Measurements from ENCODE around the gene TRNAU1AP.
"Not testable (repeated sequence)": the region's sequence is repeated elsewhere in the genome, so short reads cannot be mapped to it uniquely, and the experiment has no call there.

Gene TRNAU1AP

GRCh38 chr1:28591708-28592320 is 38.9 kb downstream of the TRNAU1AP start, which contains the start of gene RAB42:
RAB42 (plus strand) TSS chr1:28592265; CDS start chr1:28592512, 247 bp downstream.
- no peak for TF ChIP-seq CTCF (IDR thresholded peaks at IDR 0.05; ENCODE audit: borderline replicate concordance, control extremely low read depth, extremely low read depth, insufficient read depth, missing control alignments)
- in situ Hi-C loops (cut with MboI; ENCODE audit: low sequenced_read_pairs, unreplicated experiment): no loop called here
- DNase-seq (ENCODE audit: low spot score): peak; percentile 52

DNA sequence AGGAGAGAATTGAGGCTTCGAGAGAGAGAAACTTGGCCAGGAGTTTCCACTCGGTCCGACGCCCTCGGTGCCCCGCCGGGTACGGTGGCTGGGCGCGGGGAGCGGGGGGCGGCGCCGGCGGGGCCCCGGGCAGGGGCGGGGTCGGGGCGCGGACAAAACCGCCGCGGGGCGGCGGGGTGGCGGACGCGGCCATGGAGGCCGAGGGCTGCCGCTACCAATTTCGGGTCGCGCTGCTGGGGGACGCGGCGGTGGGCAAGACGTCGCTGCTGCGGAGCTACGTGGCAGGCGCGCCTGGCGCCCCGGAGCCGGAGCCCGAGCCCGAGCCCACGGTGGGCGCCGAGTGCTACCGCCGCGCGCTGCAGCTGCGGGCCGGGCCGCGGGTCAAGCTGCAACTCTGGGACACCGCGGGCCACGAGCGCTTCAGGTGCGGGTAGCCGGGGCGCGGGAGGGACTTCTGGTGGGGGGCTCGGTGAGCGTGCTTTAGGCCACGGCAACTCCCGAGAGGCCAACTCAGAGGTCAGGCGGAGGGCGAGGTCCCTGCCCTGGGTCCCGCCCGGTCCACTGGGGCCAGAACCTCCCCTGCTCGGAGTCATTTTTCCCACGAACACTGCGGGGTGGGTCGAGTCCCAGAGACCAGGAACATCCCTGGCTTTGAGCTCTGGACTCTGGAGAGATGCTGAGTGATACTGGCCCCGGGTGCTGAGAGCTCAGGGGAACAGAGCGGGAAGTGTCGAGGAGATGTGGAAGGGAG is 39.6 kb downstream of the TRNAU1AP start:
- DNase-seq (ENCODE audit: low spot score): peak; percentile 65
- in situ Hi-C loops (cut with MboI; ENCODE audit: low sequenced_read_pairs, unreplicated experiment): no loop called here
- TF ChIP-seq CTCF (IDR thresholded peaks at IDR 0.05; ENCODE audit: borderline replicate concordance, control extremely low read depth, extremely low read depth, insufficient read depth, missing control alignments): no peak

GRCh38 chr1:28593988-28594356 is 41.1 kb downstream of the TRNAU1AP start:
- DNase-seq (ENCODE audit: low spot score); in situ Hi-C loops (cut with MboI; ENCODE audit: low sequenced_read_pairs, unreplicated experiment): not testable (repeated sequence)

GRCh38 chr1:28594686-28595411 is 42.0 kb downstream of the TRNAU1AP start:
- DNase-seq (ENCODE audit: low spot score); in situ Hi-C loops (cut with MboI; ENCODE audit: low sequenced_read_pairs, unreplicated experiment): not testable (repeated sequence)

DNA sequence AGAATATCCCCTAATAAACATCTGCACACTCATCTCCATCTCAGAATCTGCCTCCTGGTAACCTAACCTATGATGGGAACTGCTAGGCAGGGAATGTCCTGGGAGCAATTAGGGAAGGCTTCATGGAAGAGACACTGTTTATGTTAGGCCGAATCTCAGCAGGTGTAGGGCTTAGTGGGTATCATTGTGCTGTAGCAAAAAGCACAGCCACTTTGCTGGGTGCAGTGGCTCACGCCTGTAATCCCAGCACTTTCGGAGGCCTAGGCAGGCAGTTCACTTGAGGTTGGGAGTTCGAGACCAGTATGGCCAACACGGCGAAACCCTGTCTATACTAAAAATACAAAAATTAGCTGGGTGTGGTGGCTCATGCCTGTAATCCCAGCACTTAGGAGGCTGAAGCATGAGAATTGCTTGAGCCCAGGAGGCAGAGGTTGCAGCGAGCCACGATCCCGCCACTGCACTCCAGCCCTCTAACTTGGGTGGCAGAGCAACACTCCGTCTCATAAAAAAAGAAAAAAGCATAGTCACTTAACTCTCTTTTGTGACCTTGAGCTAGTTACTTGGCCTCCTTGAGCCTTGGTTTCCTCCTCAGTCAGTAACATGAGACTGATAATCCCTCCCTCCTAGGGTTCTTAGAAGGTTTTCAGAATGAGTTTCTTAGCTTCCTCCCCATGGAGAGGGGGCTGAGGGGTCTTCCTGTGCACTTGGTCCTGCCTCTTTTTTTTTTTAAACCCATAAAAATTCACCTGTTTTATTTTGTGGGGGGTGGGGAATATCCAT is 42.7 kb downstream of the TRNAU1AP start:
- no peak for DNase-seq (ENCODE audit: low spot score)
- no peak for TF ChIP-seq CTCF (IDR thresholded peaks at IDR 0.05; ENCODE audit: borderline replicate concordance, control extremely low read depth, extremely low read depth, insufficient read depth, missing control alignments)
- in situ Hi-C loops (cut with MboI; ENCODE audit: low sequenced_read_pairs, unreplicated experiment): no loop called here

DNA sequence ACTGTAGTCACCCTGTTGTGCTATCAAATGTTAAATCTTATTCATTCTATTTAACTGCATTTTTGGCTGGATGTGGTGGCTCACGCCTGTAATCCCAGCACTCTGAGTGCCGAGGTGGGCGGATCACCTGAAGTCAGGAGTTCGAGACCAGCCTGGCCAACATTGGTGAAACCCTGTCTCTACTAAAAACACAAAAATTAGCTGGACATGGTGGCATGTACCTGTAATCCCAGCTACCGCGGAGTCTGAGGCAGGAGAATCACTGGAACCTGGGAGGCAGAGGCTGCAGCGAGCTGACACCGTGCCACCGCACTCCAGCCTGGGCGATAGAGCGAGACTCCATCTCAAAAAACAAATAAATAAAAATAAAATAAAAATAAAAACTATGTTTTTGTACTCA is 43.4 kb downstream of the TRNAU1AP start:
- DNase-seq (ENCODE audit: low spot score); in situ Hi-C loops (cut with MboI; ENCODE audit: low sequenced_read_pairs, unreplicated experiment): not testable (repeated sequence)

DNA sequence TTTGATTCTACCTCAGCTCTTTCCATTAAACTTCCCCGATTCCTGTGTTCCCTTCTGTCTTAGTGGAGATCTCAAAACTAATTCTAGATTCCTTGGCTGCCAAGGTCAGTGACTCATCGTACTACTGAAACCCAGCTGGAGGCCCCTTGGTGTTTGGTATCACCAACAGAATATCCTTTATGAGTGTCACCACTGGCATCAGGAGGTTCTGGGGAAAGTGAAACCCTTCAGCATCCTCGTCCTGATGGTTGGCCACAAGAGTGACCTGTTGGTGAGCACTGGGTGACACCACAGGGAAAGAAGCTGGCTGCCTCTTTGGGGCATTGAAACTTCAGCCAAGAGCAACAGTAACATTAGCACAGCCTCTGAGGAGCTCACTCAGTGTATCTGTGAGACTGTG is 48.8 kb downstream of the TRNAU1AP start:
- in situ Hi-C loops (cut with MboI; ENCODE audit: low sequenced_read_pairs, unreplicated experiment): loop anchor here (5.0 kb wide), 1 partner anchor 84 kb away; no protein-coding TSS in a partner anchor
- DNase-seq (ENCODE audit: low spot score): no peak
- no peak for TF ChIP-seq CTCF (IDR thresholded peaks at IDR 0.05; ENCODE audit: borderline replicate concordance, control extremely low read depth, extremely low read depth, insufficient read depth, missing control alignments)

Data from GM13976 (cell line).